SK-N-SH (cell line): ENCODE results near the gene TBXT. TPM values are rescaled to one million over a fixed set of nuclear protein-coding genes. Genes with fewer than 3 reads are reported as not detected.

Experiments
- CTCF ChIA-PET: fragments of 300-600, 350-600 bp; formaldehyde crosslinking; extraction: SDS; loops from one replicate; lab custom pipeline; 2021; lab: Yijun Ruan, JAX
- POLR2A ChIA-PET: fragments of 350-600 bp; sonication (Branson Sonifier 250); formaldehyde crosslinking; extraction: SDS; loops from one replicate; lab custom pipeline; 2020; ENCODE audit warnings: antibody characterized with exemption, inconsistent platforms; lab: Yijun Ruan, JAX
- DNase-seq: peaks from one replicate; pipeline ENCODE4 v3.0.0; 2012
- H2AFZ ChIP-seq: fragments of 200-600 bp; sonication (generic); 2 replicates; pipeline ENCODE4 v1.8.1; 2016; ENCODE audit warnings: antibody characterized with exemption, mild to moderate bottlenecking, low read depth
- H3F3A ChIP-seq: fragments of 200-600 bp; sonication (generic); replicated peaks from 2 replicates; pipeline ENCODE3; 2016; ENCODE audit warnings: antibody characterized with exemption, mild to moderate bottlenecking; ENCODE audit not compliant: insufficient read depth
- H3K27ac ChIP-seq, 2 experiments: fragments of 200-500 bp in 1 of 2; fragments of 200-600 bp in 1 of 2; sonication (Bioruptor generic) in 1 of 2; sonication (generic), shearing (Covaris generic) in 1 of 2; 2 replicates each; pipeline versions ENCODE4 v1.5.1 to v1.6.1; 2014 to 2016; ENCODE audit warnings: low read depth in 2 of 2, inconsistent platforms in 1 of 2, low read length in 1 of 2, mild to moderate bottlenecking in 1 of 2, mixed read lengths in 1 of 2
- H3K27me3 ChIP-seq: fragments of 200-600 bp; sonication (generic), shearing (Covaris generic); 2 replicates; pipeline ENCODE4 v1.6.1; 2016; ENCODE audit warnings: mixed run types; ENCODE audit not compliant: insufficient read depth
- H3K36me3 ChIP-seq, 2 experiments: fragments of 200-500 bp in 1 of 2; fragments of 200-600 bp in 1 of 2; sonication (Bioruptor generic) in 1 of 2; sonication (generic) in 1 of 2; replicated peaks in 1 of 2; 2 replicates each; pipeline versions ENCODE3 to v1.5.1; 2014 to 2016; ENCODE audit warnings: low read length in 1 of 2, mild to moderate bottlenecking in 1 of 2; ENCODE audit not compliant: insufficient read depth in 2 of 2, control insufficient read depth in 1 of 2
- H3K4me1 ChIP-seq, 2 experiments: fragments of 200-500 bp in 1 of 2; fragments of 200-600 bp in 1 of 2; sonication (Bioruptor generic) in 1 of 2; sonication (generic), shearing (Covaris generic) in 1 of 2; 2 replicates each; pipeline versions ENCODE4 v1.5.1 to v1.6.1; 2014 to 2016; ENCODE audit warnings: low read depth in 1 of 2, low read length in 1 of 2, mixed run types in 1 of 2; ENCODE audit not compliant: insufficient read depth in 2 of 2, control insufficient read depth in 1 of 2
- H3K4me2 ChIP-seq: fragments of 200-600 bp; sonication (generic), shearing (Covaris generic); 2 replicates; pipeline ENCODE4 v1.6.1; 2017; ENCODE audit warnings: mixed run types
- H3K4me3 ChIP-seq, 2 experiments: fragments of 200-500 bp in 1 of 2; fragments of 200-600 bp in 1 of 2; sonication (Bioruptor generic) in 1 of 2; sonication (generic), shearing (Covaris generic) in 1 of 2; 2 replicates each; pipeline versions ENCODE4 v1.5.1 to v1.8.1; 2014 to 2016; ENCODE audit warnings: low read depth in 2 of 2, inconsistent platforms in 1 of 2, low read length in 1 of 2, mild to moderate bottlenecking in 1 of 2, mixed read lengths in 1 of 2, moderate library complexity in 1 of 2
- H3K79me2 ChIP-seq: fragments of 200-600 bp; sonication (generic); 2 replicates; pipeline ENCODE4 v1.8.1; 2017; ENCODE audit warnings: mild to moderate bottlenecking; ENCODE audit not compliant: insufficient read depth
- H3K9ac ChIP-seq: fragments of 200-600 bp; sonication (generic); 2 replicates; pipeline ENCODE4 v1.6.1; 2017; ENCODE audit warnings: mixed run types
- H3K9me2 ChIP-seq: fragments of 200-600 bp; sonication (generic); 2 replicates; pipeline ENCODE4 v1.6.1; 2017; ENCODE audit warnings: mixed run types
- H3K9me3 ChIP-seq: fragments of 200-600 bp; sonication (generic); 2 replicates; pipeline ENCODE4 v1.6.1; 2017; ENCODE audit warnings: mixed run types, mild to moderate bottlenecking, moderate library complexity
- H4K20me1 ChIP-seq: fragments of 200-600 bp; sonication (generic); 2 replicates; pipeline ENCODE4 v1.6.1; 2017; ENCODE audit warnings: mild to moderate bottlenecking, mixed run types; ENCODE audit not compliant: insufficient read depth
- CHD2 ChIP-seq: fragments of 150-350 bp; IDR thresholded peaks from 2 replicates; pipeline ENCODE4 v1.6.1; 2018; ENCODE audit warnings: low read length; ENCODE audit not compliant: partially characterized antibody
- CTCF ChIP-seq: fragments of 200-600 bp; sonication (generic); IDR thresholded peaks from 2 replicates; pipeline ENCODE4 v1.6.1; 2017; ENCODE audit warnings: antibody characterized with exemption, mild to moderate bottlenecking, moderate library complexity
- ELF1 ChIP-seq: IDR thresholded peaks from 2 replicates; pipeline ENCODE4 v1.4.0; 2012
- FOSL2 ChIP-seq: IDR thresholded peaks from 2 replicates; pipeline ENCODE4 v1.4.0; 2012; ENCODE audit warnings: low read depth, mild to moderate bottlenecking, moderate library complexity, borderline replicate concordance
- GATA2 ChIP-seq: sonication (generic); formaldehyde crosslinking; IDR thresholded peaks from 2 replicates; pipeline ENCODE4 v1.5.0; 2020; ENCODE audit warnings: mild to moderate bottlenecking, missing genetic modification reagents
- IRF3 ChIP-seq: fragments of 150-350 bp; IDR thresholded peaks from 2 replicates; pipeline ENCODE4 v1.6.1; 2016; ENCODE audit warnings: mild to moderate bottlenecking, low read depth, low read length
- JUND ChIP-seq: IDR thresholded peaks from 2 replicates; pipeline ENCODE4 v1.4.0; 2012
- MXI1 ChIP-seq: IDR thresholded peaks from 2 replicates; pipeline ENCODE4 v1.6.1; 2012; ENCODE audit warnings: mild to moderate bottlenecking, low read depth, low read length, improper control_type of control experiment
- NFIC ChIP-seq: IDR thresholded peaks from 2 replicates; pipeline ENCODE4 v1.4.0; 2012; ENCODE audit warnings: borderline replicate concordance
- PBX3 ChIP-seq: IDR thresholded peaks from 2 replicates; pipeline ENCODE4; 2012
- POLR2AphosphoS5 ChIP-seq: IDR thresholded peaks from 2 replicates; pipeline ENCODE4 v1.6.1; 2012; ENCODE audit warnings: low read depth, low read length
- RAD21 ChIP-seq: IDR thresholded peaks from 2 replicates; pipeline ENCODE4 v1.6.1; 2012; ENCODE audit warnings: mild to moderate bottlenecking, low read length
- SIN3A ChIP-seq: IDR thresholded peaks from 2 replicates; pipeline ENCODE4 v1.6.1; 2012; ENCODE audit warnings: low read depth, mild to moderate bottlenecking, low read length, moderate library complexity, borderline replicate concordance
- SMC3 ChIP-seq: IDR thresholded peaks from 2 replicates; pipeline ENCODE4 v1.6.1; 2012; ENCODE audit warnings: low read depth, low read length, improper control_type of control experiment
- TAF1 ChIP-seq: IDR thresholded peaks from 2 replicates; pipeline ENCODE4 v1.6.1; 2012; ENCODE audit warnings: low read depth, mild to moderate bottlenecking, low read length, moderate library complexity, borderline replicate concordance
- TCF12 ChIP-seq: IDR thresholded peaks from 2 replicates; pipeline ENCODE4 v1.4.0; 2012
- YY1 ChIP-seq: IDR thresholded peaks from 2 replicates; pipeline ENCODE4 v1.4.0; 2012; ENCODE audit warnings: low read depth, mild to moderate bottlenecking
- ZBTB33 ChIP-seq: IDR thresholded peaks from 2 replicates; pipeline ENCODE4 v1.4.0; 2012; ENCODE audit warnings: low read depth, borderline replicate concordance
- WGBS: methylation state at CpG from one replicate; pipeline ENCODE4 v1.1.6; 2017; ENCODE audit warnings: low lambda C conversion rate; 5-methylcytosine and 5-hydroxymethylcytosine counted together
- polyA plus RNA-seq, 3 experiments: library from polyadenylated mRNA; depleted of rRNA; stranded (reverse); fragments of >200 nt; gene quantifications; 2 replicates each; pipeline ENCODE4 v1.2.3, GENCODE V29; 2012

TBXT gene
- polyA plus RNA-seq, 1 of the 3 experiments (the other 2 are of a cell fraction) = not detected

GRCh38 chr6:166165558-166166313 is 1.9 kb downstream of the TBXT start:
- no peak overlapping the region for H3K4me3 ChIP-seq
- 17% methylated on average over 23 of the region's 23 CpGs for WGBS
- no peaks in the 10 kb centered on the region for H3K9me3 ChIP-seq
- H3F3A ChIP-seq = no peaks in the 10 kb centered on the region
- TF ChIP-seq RAD21 (no peak), NFIC (no peak), ELF1 (no peak), GATA2 (no peak), SIN3A (no peak), YY1 (no peak), TAF1 (no peak)
- no peaks in the 10 kb centered on the region for H4K20me1 ChIP-seq
- no peak for DNase-seq
- H3K79me2 ChIP-seq = no peaks in the 10 kb centered on the region
- H3K4me1 ChIP-seq = no peaks in the 10 kb centered on the region
- H3K36me3 ChIP-seq = no peaks in the 10 kb centered on the region
- H2AFZ ChIP-seq = no peak overlapping the region
- CTCF ChIA-PET = interaction anchor here (0.6 to 3.2 kb wide), 5 partner anchors 9 to 249 kb away, joined by 3 to 12 read pairs (median 3); no protein-coding TSS in a partner anchor
- no peak overlapping the region for H3K9ac ChIP-seq
- no peaks in the 10 kb centered on the region for H3K9me2 ChIP-seq
- POLR2A ChIA-PET = no interaction called here
- H3K27ac ChIP-seq = no peak overlapping the region
- H3K27me3 ChIP-seq = peaks cover 52% of the 10 kb centered on the region
- no peak overlapping the region for H3K4me2 ChIP-seq

GRCh38 chr6:166162599-166163342 is 4.9 kb downstream of the TBXT start:
- Histone ChIP-seq H3K4me2 (no peak overlapping the region), H4K20me1 (no peaks in the 10 kb centered on the region), H3K4me3 (no peak overlapping the region), H3K9ac (no peak overlapping the region), H3K27me3 (peaks cover 24% of the 10 kb centered on the region; the same call in 1 of the 2 replicates), H2AFZ (no peak overlapping the region), H3K9me2 (no peaks in the 10 kb centered on the region), H3K4me1 (no peaks in the 10 kb centered on the region), H3K79me2 (no peaks in the 10 kb centered on the region), H3K36me3 (no peaks in the 10 kb centered on the region), H3K9me3 (no peaks in the 10 kb centered on the region), H3F3A (no peaks in the 10 kb centered on the region), H3K27ac (no peak overlapping the region)
- DNase-seq = no peak
- ChIA-PET CTCF (interaction anchor here (0.6 kb wide), 1 partner anchor 91 kb away, joined by 3 read pairs; no protein-coding TSS in a partner anchor), POLR2A (no interaction called here)
- 0% methylated on average over 1 of the region's 1 CpG for WGBS
- TF ChIP-seq JUND (no peak), ZBTB33 (no peak), YY1 (no peak), SMC3 (no peak), MXI1 (no peak), IRF3 (no peak), TAF1 (no peak), CTCF (no peak), PBX3 (no peak), POLR2AphosphoS5 (no peak), FOSL2 (no peak), RAD21 (no peak), TCF12 (no peak), CHD2 (no peak)
